ENCODE results near the gene HHIPL1.

The HHIPL1 gene

DNA sequence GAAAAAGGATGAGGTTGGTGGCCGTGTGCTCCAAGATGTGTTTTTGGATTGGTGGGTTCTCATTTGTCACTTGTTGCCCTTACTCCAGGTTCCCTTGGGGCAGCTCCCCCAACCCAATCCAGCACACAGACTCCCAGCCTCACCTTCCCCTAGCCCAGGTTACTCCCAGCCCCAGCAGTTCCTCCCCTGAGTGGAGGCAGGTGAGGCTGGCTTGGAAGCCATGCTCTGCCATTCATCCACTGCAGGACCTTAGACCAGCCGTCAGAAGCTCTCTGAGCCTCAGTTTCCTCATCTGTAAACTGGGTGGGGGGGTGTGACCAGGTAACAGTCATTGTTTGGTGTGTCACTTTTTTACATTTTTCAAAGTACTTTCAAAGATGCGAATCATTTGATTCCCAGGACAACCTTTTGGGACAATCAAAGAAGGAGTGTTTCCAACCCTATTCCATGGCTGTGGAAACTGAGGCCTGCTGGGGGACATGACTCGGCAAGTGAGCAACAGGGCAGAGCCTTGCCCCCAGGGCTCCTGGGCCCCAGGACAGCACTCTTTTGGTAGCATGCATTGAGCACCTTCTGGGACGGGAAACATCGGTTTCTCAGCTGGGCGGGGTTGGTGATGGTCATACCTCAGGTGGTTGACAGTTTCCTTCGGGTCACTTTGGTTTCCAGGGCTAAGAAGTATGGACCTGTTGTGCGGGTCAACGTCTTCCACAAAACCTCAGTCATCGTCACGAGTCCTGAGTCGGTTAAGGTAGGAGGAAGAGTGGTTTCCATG lies 46.4 kb downstream of the HHIPL1 start:
- no peak for DNase-seq

DNA sequence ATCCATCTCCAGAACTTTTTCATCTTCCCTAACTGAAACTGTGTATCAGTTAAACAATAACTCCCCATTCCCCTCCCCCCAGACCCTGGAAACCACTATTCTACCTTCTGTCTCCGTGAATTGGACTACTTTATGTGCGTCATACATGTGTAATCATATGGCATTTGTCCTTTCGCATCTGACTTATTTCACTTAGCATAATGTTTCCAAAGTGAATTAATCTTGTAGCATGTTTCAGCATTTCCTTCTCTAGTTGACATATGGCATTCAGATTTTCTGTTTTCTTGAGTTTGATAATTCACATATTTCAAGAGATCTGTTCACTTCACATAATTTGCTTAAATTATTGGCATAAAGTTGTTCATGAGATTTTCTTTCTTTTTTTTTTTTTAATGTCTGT lies 49.0 kb downstream of the HHIPL1 start:
- DNase-seq = no peak

DNA sequence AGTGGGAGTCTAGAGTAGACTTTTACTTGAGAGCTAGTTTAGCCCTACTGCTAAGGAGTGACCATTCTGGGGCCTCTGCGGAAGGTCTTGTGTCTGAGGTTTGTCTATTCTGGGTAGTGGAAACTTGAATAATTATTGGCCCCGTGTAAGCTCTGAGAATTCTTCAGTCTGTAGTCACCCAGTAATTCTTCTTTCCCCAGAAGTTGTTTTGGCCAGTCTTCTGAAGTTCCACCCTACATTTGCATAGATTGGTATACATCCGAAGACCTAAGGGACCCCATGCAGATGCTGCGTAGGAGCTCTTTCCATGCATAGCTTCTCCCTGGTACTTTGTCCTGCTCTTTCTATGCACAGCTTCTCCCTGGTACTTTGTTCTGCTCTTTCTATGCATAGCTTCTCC lies 52.0 kb downstream of the HHIPL1 start:
- no peak for DNase-seq

DNA sequence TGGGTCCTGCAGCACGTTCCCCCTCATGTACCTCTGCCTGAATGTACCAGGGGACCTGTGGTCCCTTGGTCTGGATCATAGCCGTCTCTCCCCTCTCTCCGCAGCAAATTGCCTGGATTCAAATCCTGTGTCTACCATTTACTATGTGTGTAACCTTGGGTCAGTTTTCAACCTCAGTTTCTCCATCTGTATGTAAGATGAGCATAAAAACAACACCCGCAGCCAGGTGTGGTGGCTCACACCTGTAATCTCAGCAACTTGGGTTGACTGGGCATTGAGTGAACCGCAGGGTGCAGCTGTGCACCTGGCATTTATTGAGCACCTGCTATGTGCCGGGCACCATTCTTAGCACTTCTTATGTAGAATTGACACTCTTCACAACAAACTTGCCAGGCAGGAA lies 53.3 kb downstream of the HHIPL1 start:
- no peak for DNase-seq

DNA sequence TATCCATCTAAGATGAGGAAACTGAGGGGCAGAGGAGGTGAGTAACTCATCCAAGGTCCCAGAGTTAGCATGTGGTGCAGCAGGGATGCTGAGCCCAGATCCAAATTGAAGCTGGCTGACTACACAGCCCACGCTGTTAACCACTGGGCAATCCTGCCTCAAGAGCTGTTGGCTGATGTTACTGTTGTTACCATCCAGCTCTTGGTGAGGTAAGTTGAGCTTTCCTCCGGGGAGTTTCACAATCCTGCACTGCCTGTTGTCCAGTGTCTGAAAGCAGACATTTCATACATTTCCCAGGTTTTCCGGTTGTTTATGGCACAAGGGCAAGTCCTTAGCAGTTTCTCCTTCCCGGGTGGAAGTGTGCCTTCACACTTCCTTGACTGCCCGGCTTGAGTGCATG lies 53.7 kb downstream of the HHIPL1 start:
- no peak for DNase-seq

DNA sequence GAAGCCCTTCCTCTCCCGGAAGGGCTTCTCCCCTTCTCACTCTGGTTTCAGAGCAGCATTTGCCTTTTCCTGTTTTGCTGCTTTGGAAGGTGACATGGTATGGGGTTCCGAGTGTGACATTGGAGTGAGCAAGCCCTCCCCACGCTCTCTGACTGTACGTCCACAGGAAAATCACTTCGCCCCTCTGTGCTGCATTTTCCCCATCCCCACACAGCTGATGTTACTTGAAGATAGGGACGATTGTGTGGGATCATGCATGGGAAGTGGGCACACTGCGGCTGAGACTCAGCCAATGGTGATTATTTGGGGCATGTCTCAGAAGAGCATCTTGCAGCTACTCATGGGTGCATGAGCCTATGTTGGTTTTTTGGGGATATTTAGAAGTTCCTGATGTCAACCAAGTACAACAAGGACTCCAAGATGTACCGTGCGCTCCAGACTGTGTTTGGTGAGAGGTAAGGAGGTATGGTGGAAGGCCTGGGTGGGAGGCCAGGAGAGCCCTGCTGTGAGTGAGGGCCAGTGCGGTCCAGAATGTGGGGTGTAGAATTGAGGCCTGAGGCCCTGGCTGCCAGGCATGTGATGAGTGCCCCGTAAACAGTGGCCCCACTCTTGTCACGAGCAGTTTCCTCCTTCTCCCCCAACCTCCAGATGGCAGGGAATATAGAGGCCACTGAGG lies 54.3 kb downstream of the HHIPL1 start:
- DNase-seq = no peak

DNA sequence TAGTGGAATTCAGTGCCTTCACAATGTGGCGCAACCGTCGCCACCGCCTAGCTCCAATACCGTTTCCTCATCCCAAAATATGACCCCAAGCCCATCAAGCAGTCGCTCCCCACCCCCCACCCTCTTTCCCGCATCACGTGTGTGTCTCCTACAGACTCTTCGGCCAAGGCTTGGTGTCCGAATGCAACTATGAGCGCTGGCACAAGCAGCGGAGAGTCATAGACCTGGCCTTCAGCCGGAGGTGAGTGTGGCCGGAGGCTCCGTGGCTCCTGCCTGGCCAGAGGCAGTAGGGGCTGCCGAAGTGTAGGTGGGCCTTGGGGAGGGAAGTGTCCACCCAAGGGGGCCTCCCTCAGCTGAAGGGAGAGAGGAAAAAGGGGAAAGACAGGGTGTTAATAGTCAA lies 54.9 kb downstream of the HHIPL1 start:
- DNase-seq = no peak

DNA sequence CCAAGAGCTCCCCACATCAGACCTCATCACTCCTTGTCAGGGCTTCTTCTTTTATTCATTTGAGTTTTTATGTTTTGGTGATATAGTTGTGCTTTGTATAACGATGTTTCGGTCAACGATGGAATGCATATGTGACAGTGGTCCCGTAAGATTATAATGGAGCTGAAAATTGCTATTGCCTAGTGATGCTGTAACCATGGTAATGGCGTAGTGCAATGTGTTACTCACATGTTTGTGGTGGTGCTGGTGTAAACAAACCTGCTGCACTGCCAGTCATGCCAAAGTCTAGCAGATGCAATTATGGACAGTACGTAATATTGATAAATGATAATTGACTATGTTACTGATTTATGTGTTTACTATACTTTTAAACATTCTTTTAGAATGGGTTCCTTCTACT lies 55.5 kb downstream of the HHIPL1 start:
- DNase-seq = no peak

DNA sequence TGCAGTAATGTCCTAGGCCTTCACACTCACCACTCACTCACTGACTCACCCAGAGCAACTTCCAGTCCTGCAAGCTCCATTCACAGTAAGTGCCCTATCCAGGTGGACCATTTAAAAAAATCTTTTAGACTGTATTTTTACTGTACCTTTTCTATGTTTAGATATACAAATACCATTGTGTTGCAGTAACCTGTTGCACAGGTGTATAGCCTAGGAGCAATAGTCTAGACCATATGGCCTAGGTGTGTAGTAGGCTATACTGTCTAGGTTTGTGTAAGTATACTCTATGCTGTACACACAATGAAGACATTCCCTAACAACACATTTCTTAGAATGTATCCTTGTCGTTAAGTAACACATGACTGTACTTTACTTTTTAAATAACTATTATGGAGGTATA lies 56.3 kb downstream of the HHIPL1 start:
- DNase-seq = no peak

DNA sequence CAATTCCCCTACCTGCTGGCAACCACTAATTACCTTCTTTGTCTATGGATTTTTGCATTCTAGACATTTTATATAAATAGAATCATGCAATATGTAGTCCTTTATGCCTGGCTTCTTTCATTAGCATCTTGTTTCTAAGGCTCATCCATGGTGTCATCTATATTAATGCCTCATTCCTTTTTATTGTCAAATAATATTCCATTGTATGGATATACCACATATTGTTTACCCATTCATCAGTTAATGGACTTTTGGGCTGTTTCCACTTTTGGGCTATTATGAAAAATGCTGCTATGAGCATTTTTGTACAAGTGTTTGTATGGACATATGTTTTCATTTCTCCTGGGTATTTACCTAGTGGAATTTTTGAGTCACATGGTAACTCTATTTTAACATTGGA lies 57.2 kb downstream of the HHIPL1 start:
- no peak for DNase-seq

DNA sequence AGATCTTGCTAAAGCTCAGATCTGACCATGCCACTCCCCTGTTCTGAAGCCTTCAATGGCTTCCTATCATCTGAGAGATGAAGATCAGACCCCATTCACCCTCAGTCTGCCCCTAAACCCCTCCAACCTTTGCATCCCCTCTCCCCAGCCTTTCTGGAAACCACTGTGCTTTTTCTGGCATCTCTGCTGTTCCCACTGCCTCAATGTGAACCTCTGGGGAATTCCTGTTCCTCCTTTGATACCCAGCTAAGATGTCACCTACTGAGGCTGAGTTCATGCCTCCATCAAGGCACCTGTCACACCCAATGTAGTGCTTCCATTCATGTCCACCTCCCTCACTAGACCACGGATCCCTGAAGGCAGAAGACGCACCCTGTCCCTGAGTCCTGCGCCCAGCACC lies 58.5 kb downstream of the HHIPL1 start:
- no peak for DNase-seq

DNA sequence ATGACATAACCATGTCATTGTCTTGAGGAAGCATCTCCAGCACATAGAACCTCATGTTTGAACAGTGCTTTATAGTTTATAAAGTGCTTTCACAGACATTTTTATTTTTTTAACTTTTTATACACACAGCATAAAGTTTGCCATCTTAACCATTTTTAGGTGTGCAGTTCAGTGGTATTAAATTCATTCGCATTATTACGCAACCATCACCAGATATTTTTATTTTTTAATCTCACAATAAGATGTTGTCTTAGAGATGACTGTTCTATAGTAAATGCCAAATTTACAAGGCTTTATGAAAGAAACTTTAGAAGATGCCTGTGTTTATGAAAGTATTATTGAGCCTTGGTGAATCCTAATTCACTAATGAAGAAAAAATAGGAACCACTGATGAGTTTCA lies 59.1 kb downstream of the HHIPL1 start:
- no peak for DNase-seq

DNA sequence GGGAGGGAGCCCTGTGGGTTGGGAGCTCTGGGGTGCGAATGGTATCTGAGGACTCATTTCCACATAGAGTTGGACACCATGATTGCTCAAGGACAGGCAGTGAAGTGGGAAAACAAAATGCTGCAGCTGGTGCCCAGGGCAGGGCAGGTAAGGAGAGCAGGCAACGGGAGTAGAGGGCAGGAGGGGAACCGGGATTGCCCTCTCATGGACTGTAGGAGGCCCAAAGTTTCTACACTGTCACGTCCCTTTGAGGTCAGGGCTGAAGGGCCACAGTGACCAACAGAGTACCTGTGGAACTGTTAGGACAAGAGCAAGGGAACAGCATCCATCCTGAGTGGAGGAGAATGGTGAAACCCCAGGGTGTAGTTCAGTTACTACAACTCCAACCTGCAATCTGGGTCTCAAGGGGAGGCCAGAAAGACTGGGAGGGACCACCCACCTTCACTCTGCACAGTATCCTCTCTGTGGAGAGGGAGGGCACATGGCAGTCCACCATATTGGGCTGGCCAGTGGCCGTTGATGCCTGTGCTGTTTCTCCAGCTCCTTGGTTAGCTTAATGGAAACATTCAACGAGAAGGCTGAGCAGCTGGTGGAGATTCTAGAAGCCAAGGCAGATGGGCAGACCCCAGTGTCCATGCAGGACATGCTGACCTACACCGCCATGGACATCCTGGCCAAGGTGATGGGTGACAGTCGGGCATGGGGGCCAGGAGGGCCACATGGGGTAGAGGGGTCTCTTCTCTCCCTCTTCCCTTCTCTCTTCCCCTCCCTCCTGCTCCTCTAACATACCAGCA lies 61.4 kb downstream of the HHIPL1 start:
- DNase-seq = no peak

DNA sequence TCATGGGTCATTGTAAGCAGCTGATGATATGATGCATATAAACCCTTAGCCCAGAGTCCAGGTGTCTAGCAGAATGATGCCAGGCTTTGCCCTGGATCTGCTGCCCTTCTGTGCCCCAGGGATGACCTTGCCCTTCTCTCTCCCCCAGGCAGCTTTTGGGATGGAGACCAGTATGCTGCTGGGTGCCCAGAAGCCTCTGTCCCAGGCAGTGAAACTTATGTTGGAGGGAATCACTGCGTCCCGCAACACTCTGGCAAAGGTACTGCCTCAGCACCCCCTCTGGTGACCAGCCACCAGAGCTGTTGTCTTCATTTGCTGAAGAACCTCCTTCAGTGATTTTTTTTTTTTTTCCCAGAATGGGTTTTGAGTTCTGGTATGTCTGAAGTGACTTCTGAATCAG lies 62.5 kb downstream of the HHIPL1 start:
- no peak for DNase-seq

DNA sequence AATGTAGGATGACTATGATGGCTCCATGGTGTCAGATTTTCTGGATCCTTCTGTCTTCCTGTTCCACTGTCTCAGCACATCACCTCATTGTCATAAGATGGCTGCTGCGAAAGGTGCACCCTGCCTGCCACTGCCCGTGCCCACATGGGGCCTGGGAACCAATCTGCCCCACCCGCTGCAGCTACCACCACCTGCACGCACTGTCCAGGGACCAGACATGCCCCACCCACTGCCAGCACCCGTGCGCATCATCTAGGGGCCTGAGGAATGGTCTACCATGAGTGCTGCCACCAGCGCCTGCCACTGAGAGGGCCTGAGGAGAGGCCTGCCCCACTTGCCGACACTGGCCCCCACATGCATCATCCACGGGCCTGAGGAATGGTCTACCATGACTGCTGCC lies 63.0 kb downstream of the HHIPL1 start:
- DNase-seq = no peak

DNA sequence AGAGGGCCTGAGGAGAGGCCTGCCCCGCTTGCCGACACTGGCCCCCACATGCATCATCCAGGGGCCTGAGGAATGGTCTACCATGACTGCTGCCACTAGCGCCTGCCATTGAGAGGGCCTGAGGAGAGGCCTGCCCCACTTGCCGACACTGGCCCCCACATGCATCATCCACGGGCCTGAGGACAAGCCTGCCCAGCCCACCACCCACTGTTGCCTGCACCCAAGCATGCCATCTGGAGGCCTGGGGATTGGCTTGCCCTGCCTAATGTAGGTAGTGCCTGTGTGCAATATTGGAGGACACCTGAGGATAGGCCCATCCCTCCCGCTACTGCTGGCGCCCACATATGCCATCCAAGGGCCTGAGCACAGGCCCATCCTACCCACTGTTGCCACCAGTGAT lies 63.5 kb downstream of the HHIPL1 start:
- DNase-seq = no peak

DNA sequence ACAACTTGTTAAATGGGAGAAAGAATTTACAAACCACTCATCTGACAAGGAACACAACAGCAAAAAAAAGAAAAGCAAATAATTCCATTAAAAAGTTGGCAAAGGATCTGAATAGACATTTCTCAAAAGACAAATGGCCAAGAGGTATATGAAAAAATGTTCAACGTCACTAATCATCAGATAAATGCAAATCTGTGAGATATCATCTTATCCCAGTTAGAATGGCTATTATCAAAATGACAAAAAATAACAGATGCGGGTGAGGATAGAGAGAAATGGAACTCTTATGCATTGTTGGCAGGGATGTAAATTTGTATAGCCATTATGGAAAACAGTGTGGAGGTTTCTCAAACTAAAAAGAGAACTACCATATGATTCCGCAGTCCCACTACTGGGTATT lies 69.0 kb downstream of the HHIPL1 start:
- no peak for DNase-seq

DNA sequence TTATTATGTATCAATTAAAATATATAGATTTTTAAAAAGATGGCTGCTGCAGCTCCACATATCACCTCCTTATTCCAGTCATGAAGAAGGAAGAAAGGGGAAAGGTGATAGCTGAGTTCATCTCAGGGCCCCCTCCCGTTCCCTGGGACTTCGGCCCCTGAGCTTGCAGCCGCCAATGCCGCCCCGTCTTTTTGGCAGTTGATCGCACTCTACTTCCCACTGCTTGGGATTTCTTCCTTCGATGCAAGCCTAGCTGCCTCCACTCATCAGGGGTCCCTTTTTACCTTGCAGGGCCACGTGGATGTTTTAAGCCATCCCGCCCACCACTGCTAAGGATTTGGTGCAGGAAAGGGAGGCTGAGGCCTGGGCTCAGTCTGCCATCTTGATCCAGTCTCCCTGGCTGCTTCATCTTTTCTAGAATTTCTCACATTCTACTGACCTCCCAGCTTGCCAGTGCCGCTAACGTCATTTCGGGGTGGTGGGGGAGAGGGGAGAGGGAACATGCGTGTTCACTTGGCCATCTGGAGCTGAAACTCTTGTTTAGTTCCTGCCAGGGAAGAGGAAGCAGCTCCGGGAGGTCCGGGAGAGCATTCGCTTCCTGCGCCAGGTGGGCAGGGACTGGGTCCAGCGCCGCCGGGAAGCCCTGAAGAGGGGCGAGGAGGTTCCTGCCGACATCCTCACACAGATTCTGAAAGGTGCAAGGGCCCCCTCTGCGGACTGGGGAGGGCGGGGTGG lies 70.5 kb downstream of the HHIPL1 start:
- no peak for DNase-seq

DNA sequence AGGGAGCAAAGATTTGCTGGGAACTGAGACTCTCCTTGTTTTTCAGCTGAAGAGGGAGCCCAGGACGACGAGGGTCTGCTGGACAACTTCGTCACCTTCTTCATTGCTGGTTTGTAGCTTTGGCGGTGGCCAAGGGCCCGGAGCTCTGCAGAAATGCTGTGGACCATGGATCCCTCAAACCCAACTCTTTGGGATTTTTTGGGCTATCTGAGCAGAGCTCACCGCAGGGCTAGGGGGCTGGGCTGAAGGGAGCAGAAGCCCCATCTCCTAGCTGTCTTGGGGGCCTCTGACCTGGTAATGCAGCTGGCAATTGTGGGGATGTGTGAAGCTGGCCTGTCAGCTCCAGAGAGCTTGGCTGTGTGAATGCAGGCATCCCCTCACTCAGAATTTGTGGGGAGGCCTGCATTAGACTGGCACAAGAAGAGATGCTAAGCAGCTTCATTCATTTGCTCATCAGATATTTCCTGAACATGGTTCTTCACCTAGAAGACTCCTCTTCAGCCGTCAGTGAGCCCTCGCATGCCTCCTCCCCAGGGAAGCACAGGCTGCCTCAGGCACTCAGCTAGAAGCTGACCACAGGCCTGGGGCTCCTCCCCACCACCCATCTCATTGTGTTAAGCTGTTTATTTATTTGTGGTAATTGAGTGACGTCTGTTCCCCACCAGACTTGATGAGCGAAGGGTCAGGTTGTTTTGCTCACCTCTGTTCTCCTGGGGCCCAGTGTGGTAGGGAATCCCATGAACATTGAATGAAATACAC lies 71.3 kb downstream of the HHIPL1 start:
- no peak for DNase-seq

DNA sequence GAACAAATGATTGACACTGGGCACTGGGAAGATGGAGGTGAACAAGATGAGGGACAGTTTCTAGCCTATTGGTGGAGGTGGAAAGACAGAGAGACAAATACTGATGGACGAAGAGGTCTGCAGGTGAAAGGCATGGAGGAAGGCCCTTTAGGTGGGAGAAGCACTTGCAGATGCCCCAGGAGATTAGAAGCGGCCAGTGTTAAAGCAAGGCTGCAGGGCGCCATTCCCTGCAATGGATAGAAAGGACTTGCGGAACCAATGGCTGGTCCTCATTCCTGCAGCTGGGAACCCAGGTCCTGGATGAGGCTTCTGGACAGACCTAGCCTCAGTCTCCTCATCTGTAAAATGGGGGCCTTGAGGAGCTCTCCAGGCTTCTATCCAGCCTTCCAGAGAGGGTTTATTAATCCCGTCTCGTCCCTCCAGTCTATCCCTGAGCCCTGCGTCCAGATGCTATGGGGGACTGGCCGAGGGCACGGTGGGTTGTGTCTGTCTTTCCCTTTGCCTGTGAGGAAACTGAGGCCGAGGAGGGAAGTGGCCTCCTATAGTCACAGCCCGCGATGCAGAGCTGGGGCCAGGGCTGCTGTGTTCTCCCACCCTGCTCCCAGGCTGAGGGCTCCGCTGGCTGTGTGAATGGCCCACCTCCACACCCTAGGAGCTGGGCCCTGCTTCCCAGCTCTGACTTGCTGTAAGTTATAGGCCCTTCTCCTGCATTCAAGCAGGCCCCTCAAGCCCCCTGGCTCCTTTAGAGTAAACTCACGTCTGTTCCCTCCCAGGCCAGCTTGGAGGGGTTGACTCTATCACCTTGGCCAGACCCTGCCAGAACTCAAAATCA lies 72.1 kb downstream of the HHIPL1 start:
- no peak for DNase-seq

DNA sequence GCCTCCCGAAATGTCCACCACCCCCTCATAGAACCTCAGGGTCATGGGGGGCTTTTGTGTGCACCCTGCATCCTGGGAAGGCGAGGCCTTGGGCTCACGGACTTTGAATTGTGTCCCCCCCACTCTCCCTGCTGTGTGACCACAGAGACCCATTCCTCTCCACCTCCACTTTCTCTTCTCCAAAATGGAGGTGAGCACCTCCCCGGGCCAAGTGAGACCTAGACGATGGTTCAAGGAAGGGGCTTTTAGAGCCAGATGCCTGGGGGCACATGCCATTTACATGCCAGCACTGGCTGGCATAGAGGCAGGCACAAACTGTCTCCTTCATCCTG lies 72.7 kb downstream of the HHIPL1 start:
- DNase-seq = no peak
